Measurements from ENCODE around the gene AASS. TPM values are rescaled to one million over a fixed set of nuclear protein-coding genes. Genes with fewer than 3 reads are reported as not detected.

AASS gene
- total RNA-seq, 2 experiments from 2014 or later = 0.98 to 1.5 TPM

GRCh38 chr7:122132341-122132740 lies 11.7 kb downstream of the AASS start:
- H3K27me3 ChIP-seq (ENCODE audit: control insufficient read depth in 1 of 2, insufficient read depth in 2 of 2, low read length in 2 of 2) = no peaks in the 10 kb centered on the region
- CTCF ChIA-PET = no interaction called here
- no peak for TF ChIP-seq CTCF (IDR thresholded peaks at IDR 0.05)
- H3K27ac ChIP-seq (ENCODE audit: low read depth in 1 of 2, low read length in 2 of 2) = no peak overlapping the region
- DNase-seq (no peak), ATAC-seq (ENCODE audit: poor library complexity) (no peak)
- peaks cover under 1% of the 10 kb centered on the region for H3K27me3 Mint-ChIP-seq
- no peak overlapping the region for H3K27ac Mint-ChIP-seq
- H3K36me3 ChIP-seq (ENCODE audit: insufficient read depth, low read length) = no peaks in the 10 kb centered on the region
- H3K9me3 ChIP-seq (ENCODE audit: control insufficient read depth in 1 of 2, insufficient read depth in 1 of 2, low read length in 2 of 2) = peaks cover 0 to 3% of the 10 kb centered on the region in 2 experiments
- no peaks in the 10 kb centered on the region for H3K4me1 ChIP-seq (ENCODE audit: insufficient read depth, low read length)
- peaks cover 9% of the 10 kb centered on the region for H3K4me1 Mint-ChIP-seq (ENCODE audit: low read depth)
- intact Hi-C loops (cut with DNase I, micrococcal nuclease) = no loop called here
- H3K9me3 Mint-ChIP-seq = peaks cover 2% of the 10 kb centered on the region
- H3K4me3 Mint-ChIP-seq = no peak overlapping the region
- no peaks in the 10 kb centered on the region for H3K36me3 Mint-ChIP-seq (ENCODE audit: low read depth)
- no peak overlapping the region for H3K4me3 ChIP-seq (ENCODE audit: low read length)
- POLR2A ChIA-PET = no interaction called here

- ChIA-PET CTCF (no interaction called here), POLR2A (no interaction called here)
- Histone ChIP-seq H3K4me1 (ENCODE audit: insufficient read depth, low read length) (no peaks in the 10 kb centered on the region), H3K9me3 (ENCODE audit: control insufficient read depth in 1 of 2, insufficient read depth in 1 of 2, low read length in 2 of 2) (no peaks in the 10 kb centered on the region), H3K36me3 (ENCODE audit: insufficient read depth, low read length) (no peaks in the 10 kb centered on the region), H3K27ac (ENCODE audit: low read depth in 1 of 2, low read length in 2 of 2) (no peak overlapping the region), H3K27me3 (ENCODE audit: control insufficient read depth in 1 of 2, insufficient read depth in 2 of 2, low read length in 2 of 2) (no peaks in the 10 kb centered on the region), H3K4me3 (ENCODE audit: low read length) (no peak overlapping the region)
- no peak overlapping the region for H3K27ac Mint-ChIP-seq
- intact Hi-C loops (cut with DNase I, micrococcal nuclease) = no loop called here
- no peaks in the 10 kb centered on the region for H3K4me1 Mint-ChIP-seq (ENCODE audit: low read depth)
- H3K9me3 Mint-ChIP-seq = peaks cover 5% of the 10 kb centered on the region
- H3K4me3 Mint-ChIP-seq = no peak overlapping the region
- H3K27me3 Mint-ChIP-seq = no peaks in the 10 kb centered on the region
- peaks cover 4% of the 10 kb centered on the region for H3K36me3 Mint-ChIP-seq (ENCODE audit: low read depth)
- no peak for DNase-seq
- TF ChIP-seq CTCF (IDR thresholded peaks at IDR 0.05) = no peak
- no peak for ATAC-seq (ENCODE audit: poor library complexity)
These were observed 20.3 kb downstream of the AASS start for GRCh38 chr7:122123746-122124145.

- Histone ChIP-seq H3K4me3 (ENCODE audit: low read length) (no peak overlapping the region), H3K27ac (ENCODE audit: low read depth in 1 of 2, low read length in 2 of 2) (no peak overlapping the region), H3K4me1 (ENCODE audit: insufficient read depth, low read length) (no peaks in the 10 kb centered on the region), H3K36me3 (ENCODE audit: insufficient read depth, low read length) (no peaks in the 10 kb centered on the region), H3K9me3 (ENCODE audit: control insufficient read depth in 1 of 2, insufficient read depth in 1 of 2, low read length in 2 of 2) (no peaks in the 10 kb centered on the region), H3K27me3 (ENCODE audit: control insufficient read depth in 1 of 2, insufficient read depth in 2 of 2, low read length in 2 of 2) (no peaks in the 10 kb centered on the region)
- ChIA-PET CTCF (no interaction called here), POLR2A (no interaction called here)
- Mint-ChIP-seq H3K9me3 (peaks cover 2% of the 10 kb centered on the region), H3K27ac (no peak overlapping the region), H3K4me3 (no peak overlapping the region), H3K36me3 (ENCODE audit: low read depth) (peaks cover 3% of the 10 kb centered on the region), H3K4me1 (ENCODE audit: low read depth) (no peaks in the 10 kb centered on the region), H3K27me3 (no peaks in the 10 kb centered on the region)
- ATAC-seq (ENCODE audit: poor library complexity) (no peak), DNase-seq (no peak)
- intact Hi-C loops (cut with DNase I, micrococcal nuclease) = no loop called here
- no peak for TF ChIP-seq CTCF (IDR thresholded peaks at IDR 0.05)
These were observed 25.3 kb downstream of the AASS start for GRCh38 chr7:122118757-122119156.
